Head of caudate nucleus (tissue), 42 donors: ENCODE data around the gene VGLL3.

Experiments used
- DNase-seq, 42 donors: peaks; one replicate each; pipeline versions ENCODE4 v3.0.0 to v3.0.0-alpha.2; 2020 to 2021; ENCODE audit warnings: mixed read lengths in 7 of 42
- intact Hi-C: fragments of 100-400 bp; cut with DNase I; formaldehyde crosslinking; loops from one replicate; pipeline ENCODE4 v1.15.0; 2022

Gene VGLL3

DNA sequence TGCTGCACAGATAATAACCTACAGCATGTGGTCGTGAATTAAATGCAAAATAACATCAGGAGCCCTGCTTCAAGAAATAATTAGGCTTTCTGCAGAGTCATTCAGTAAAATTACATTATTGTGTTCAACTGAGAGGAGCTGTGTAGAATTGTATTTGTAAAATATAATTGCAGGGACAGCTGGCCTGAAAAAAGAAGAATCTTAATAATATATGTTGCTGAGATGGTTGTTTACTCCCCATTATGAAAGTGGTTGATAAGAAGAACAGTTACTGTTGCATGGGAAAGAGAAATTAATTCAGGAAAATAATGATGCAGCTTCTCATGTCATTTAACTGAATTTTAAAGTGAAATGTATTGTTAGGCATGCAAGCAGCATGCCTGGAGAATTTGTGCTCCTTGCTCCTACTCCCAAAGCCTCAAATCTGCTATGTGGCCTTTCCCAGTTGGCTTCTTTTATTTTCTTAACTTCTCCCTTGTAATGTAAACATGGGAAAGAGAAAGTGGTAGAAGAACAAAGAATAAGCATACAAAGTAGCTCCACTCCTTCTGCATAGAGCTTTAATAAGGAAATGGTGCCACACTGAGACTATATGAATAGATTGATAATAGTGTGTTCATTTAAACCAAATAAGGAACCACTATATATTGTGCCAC is 100.1 kb downstream of the VGLL3 start:
- no peak for DNase-seq
- intact Hi-C loops = no loop called here
